Astrocyte of the cerebellum (primary cell): Measurements from ENCODE around the gene VWA2.

ENCODE experiments used
- DNase-seq: peaks from one replicate; pipeline ENCODE4 v3.0.0-alpha.2; 2011; ENCODE audit warnings: low read depth
- H3K4me3 ChIP-seq: 2 replicates; pipeline ENCODE4 v1.5.1; 2011; ENCODE audit warnings: mild to moderate bottlenecking, low read depth, low read length, moderate library complexity
- CTCF ChIP-seq: IDR thresholded peaks from 2 replicates; pipeline ENCODE4 v1.5.1; 2012; ENCODE audit warnings: low read length, low read depth, moderate library complexity, mild to moderate bottlenecking; ENCODE audit errors: missing control alignments
- in situ Hi-C: cut with HindIII; loops from 2 replicates; pipeline ENCODE4 v1.10.0; 2017; ENCODE audit warnings: low sequenced_read_pairs

VWA2 gene

GRCh38 chr10:114286921-114287320, 47.9 kb downstream of the VWA2 start:
- in situ Hi-C loops, result no loop called here
- no peak for TF ChIP-seq CTCF
- no peak for DNase-seq
- no peak overlapping the region for H3K4me3 ChIP-seq

GRCh38 chr10:114288424-114289095, 49.5 kb downstream of the VWA2 start:
- H3K4me3 ChIP-seq, result no peak overlapping the region
- in situ Hi-C loops, result no loop called here
- no peak for DNase-seq
- no peak for TF ChIP-seq CTCF

GRCh38 chr10:114289096-114289436, 50.0 kb downstream of the VWA2 start:
- no peak for TF ChIP-seq CTCF
- H3K4me3 ChIP-seq, result no peak overlapping the region
- no peak for DNase-seq
- in situ Hi-C loops, result no loop called here

GRCh38 chr10:114290038-114290437, 51.0 kb downstream of the VWA2 start:
- no peak for TF ChIP-seq CTCF
- DNase-seq, result no peak
- no peak overlapping the region for H3K4me3 ChIP-seq
- in situ Hi-C loops, result no loop called here

- DNase-seq, result no peak
- no peak for TF ChIP-seq CTCF
- H3K4me3 ChIP-seq, result no peak overlapping the region
- in situ Hi-C loops, result no loop called here
Observed at GRCh38 chr10:114291076-114291475, 52.0 kb downstream of the VWA2 start.

- no peak overlapping the region for H3K4me3 ChIP-seq
- DNase-seq, result no peak
- TF ChIP-seq CTCF, result no peak
- in situ Hi-C loops, result no loop called here
Observed at GRCh38 chr10:114291516-114291915, 52.5 kb downstream of the VWA2 start.
